GM12872 (cell line): ENCODE measurements around the gene SIPA1.

ENCODE experiments used
- CTCF ChIP-seq: IDR thresholded peaks from 3 replicates; pipeline ENCODE4 v1.5.1; 2011; ENCODE audit warnings: low read depth, mild to moderate bottlenecking, low read length, moderate library complexity; ENCODE audit not compliant: insufficient read depth

SIPA1 gene

GRCh38 chr11:65672180-65672860 lies 34.4 kb downstream of the SIPA1 start:
- peak; percentile 11; the same call in 1 of the 3 replicates for TF ChIP-seq CTCF

GRCh38 chr11:65672982-65673381 lies 35.1 kb downstream of the SIPA1 start:
- TF ChIP-seq CTCF = no peak

GRCh38 chr11:65680192-65680743 lies 42.4 kb downstream of the SIPA1 start:
- no peak for TF ChIP-seq CTCF

- no peak for TF ChIP-seq CTCF
Measured at GRCh38 chr11:65685981-65686380, 48.1 kb downstream of the SIPA1 start.

- no peak for TF ChIP-seq CTCF
Measured at GRCh38 chr11:65692367-65692766, 54.5 kb downstream of the SIPA1 start.

GRCh38 chr11:65695459-65696241 lies 57.7 kb downstream of the SIPA1 start:
- no peak for TF ChIP-seq CTCF

- no peak for TF ChIP-seq CTCF
Measured at GRCh38 chr11:65696802-65697552, 59.1 kb downstream of the SIPA1 start.
